SU-DHL-6 (cell line): ENCODE results near the gene TCAF1.

ENCODE experiments used
- H2AFZ ChIP-seq: fragments of 200-600 bp; sonication (generic); 2 replicates; pipeline ENCODE4 v1.6.1; 2014; ENCODE audit warnings: low read depth, mild to moderate bottlenecking, moderate library complexity, mixed read lengths, antibody characterized with exemption, low read length; ENCODE audit not compliant: severe bottlenecking
- H3F3A ChIP-seq: fragments of 200-600 bp; shearing (Covaris generic); 2 replicates; pipeline ENCODE4 v1.6.0; 2016; ENCODE audit warnings: antibody characterized with exemption, mild to moderate bottlenecking; ENCODE audit not compliant: insufficient read depth
- H3K27ac ChIP-seq: fragments of 200-600 bp; sonication (generic); 2 replicates; pipeline ENCODE4 v1.5.1; 2016; ENCODE audit warnings: low read depth, mild to moderate bottlenecking, low read length, moderate library complexity, mixed read lengths
- H3K27me3 ChIP-seq: fragments of 200-600 bp; sonication (generic), shearing (Covaris generic); 2 replicates; pipeline ENCODE4 v1.6.0; 2014; ENCODE audit warnings: mild to moderate bottlenecking, low read length
- H3K36me3 ChIP-seq: fragments of 200-600 bp; sonication (generic); 2 replicates; pipeline ENCODE4 v1.6.1; 2014; ENCODE audit warnings: mild to moderate bottlenecking, low read length, mixed read lengths
- H3K4me2 ChIP-seq: fragments of 300-600, 200-600 bp; shearing (Covaris generic), sonication (generic); 2 replicates; pipeline ENCODE4 v1.6.0; 2014; ENCODE audit warnings: low read length, low read depth, mild to moderate bottlenecking; ENCODE audit not compliant: poor library complexity, severe bottlenecking
- H3K4me3 ChIP-seq: fragments of 200-600 bp; sonication (generic); 2 replicates; pipeline ENCODE4 v1.5.1; 2014; ENCODE audit warnings: antibody characterized with exemption, low read length, mild to moderate bottlenecking, mixed read lengths; ENCODE audit not compliant: insufficient read depth, poor library complexity, severe bottlenecking
- H3K79me2 ChIP-seq: fragments of 200-600 bp; sonication (generic); 2 replicates; pipeline ENCODE4 v1.6.1; 2014; ENCODE audit warnings: mild to moderate bottlenecking, low read length, moderate library complexity; ENCODE audit not compliant: insufficient read depth
- H3K9ac ChIP-seq: fragments of 200-600 bp; sonication (generic); 2 replicates; pipeline ENCODE4 v1.7.0; 2014; ENCODE audit warnings: mild to moderate bottlenecking, low read length
- H3K9me2 ChIP-seq: fragments of 200-600 bp; sonication (generic); replicated peaks from 2 replicates; pipeline ENCODE4 v1.6.1; 2014; ENCODE audit warnings: low read length; ENCODE audit not compliant: insufficient read depth
- H3K9me3 ChIP-seq: fragments of 200-600 bp; sonication (generic); 2 replicates; pipeline ENCODE4 v1.6.1; 2014; ENCODE audit warnings: low read length, mixed read lengths; ENCODE audit not compliant: insufficient read depth
- H4K20me1 ChIP-seq: fragments of 200-600 bp; sonication (generic); 2 replicates; pipeline ENCODE4 v1.6.1; 2014; ENCODE audit warnings: low read depth, mild to moderate bottlenecking, antibody characterized with exemption, low read length, moderate library complexity, mixed read lengths
- EZH2phosphoT487 ChIP-seq: fragments of 200-600 bp; sonication (generic), shearing (Covaris generic); conservative IDR thresholded peaks from 2 replicates; pipeline ENCODE4 v1.6.1; 2018; ENCODE audit warnings: mild to moderate bottlenecking, antibody characterized with exemption, low read length, moderate library complexity, mixed read lengths
- TF ChIP-seq, protein P1 (sequence below): fragments of 200-600 bp; sonication (generic); IDR thresholded peaks from one replicate; pipeline ENCODE4 v1.5.1; 2017; ENCODE audit warnings: antibody characterized with exemption, mild to moderate bottlenecking, low read length, moderate library complexity; ENCODE audit not compliant: insufficient read depth, poor library complexity, severe bottlenecking

Gene TCAF1

DNA sequence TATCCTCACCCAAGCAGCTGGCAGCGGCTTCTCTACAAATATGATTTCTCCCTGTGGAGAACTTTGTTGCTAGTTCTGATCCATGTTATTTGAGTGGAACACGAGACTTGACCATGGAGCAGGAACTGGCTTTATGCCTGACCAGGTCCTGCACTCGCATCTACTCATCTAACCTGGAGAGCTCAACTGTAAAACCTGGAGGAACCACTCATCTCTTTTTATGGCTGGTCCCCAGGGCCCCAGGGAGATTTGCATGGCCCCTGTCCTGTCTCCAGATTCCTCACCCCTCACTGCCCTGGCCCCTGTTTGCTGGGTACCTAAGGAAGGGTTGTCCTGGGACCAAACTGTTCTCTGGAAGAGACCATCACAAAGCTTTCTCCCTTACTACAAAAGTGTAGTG is 16.0 kb downstream of the TCAF1 start:
- H3K36me3 ChIP-seq, result no peaks in the 10 kb centered on the region
- TF ChIP-seq EZH2phosphoT487, result no peak
- TF ChIP-seq, protein P1, sequence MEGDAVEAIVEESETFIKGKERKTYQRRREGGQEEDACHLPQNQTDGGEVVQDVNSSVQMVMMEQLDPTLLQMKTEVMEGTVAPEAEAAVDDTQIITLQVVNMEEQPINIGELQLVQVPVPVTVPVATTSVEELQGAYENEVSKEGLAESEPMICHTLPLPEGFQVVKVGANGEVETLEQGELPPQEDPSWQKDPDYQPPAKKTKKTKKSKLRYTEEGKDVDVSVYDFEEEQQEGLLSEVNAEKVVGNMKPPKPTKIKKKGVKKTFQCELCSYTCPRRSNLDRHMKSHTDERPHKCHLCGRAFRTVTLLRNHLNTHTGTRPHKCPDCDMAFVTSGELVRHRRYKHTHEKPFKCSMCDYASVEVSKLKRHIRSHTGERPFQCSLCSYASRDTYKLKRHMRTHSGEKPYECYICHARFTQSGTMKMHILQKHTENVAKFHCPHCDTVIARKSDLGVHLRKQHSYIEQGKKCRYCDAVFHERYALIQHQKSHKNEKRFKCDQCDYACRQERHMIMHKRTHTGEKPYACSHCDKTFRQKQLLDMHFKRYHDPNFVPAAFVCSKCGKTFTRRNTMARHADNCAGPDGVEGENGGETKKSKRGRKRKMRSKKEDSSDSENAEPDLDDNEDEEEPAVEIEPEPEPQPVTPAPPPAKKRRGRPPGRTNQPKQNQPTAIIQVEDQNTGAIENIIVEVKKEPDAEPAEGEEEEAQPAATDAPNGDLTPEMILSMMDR, result no peak
- H3K27me3 ChIP-seq, result no peaks in the 10 kb centered on the region
- H3K4me2 ChIP-seq, result no peak overlapping the region
- H3K79me2 ChIP-seq, result no peaks in the 10 kb centered on the region
- no peak overlapping the region for H3K27ac ChIP-seq
- no peaks in the 10 kb centered on the region for H4K20me1 ChIP-seq
- H3K9me2 ChIP-seq, result no peaks in the 10 kb centered on the region
- H3K4me3 ChIP-seq, result no peak overlapping the region
- H2AFZ ChIP-seq, result no peak overlapping the region
- no peaks in the 10 kb centered on the region for H3K9me3 ChIP-seq
- H3F3A ChIP-seq, result no peaks in the 10 kb centered on the region
- H3K9ac ChIP-seq, result no peak overlapping the region

DNA sequence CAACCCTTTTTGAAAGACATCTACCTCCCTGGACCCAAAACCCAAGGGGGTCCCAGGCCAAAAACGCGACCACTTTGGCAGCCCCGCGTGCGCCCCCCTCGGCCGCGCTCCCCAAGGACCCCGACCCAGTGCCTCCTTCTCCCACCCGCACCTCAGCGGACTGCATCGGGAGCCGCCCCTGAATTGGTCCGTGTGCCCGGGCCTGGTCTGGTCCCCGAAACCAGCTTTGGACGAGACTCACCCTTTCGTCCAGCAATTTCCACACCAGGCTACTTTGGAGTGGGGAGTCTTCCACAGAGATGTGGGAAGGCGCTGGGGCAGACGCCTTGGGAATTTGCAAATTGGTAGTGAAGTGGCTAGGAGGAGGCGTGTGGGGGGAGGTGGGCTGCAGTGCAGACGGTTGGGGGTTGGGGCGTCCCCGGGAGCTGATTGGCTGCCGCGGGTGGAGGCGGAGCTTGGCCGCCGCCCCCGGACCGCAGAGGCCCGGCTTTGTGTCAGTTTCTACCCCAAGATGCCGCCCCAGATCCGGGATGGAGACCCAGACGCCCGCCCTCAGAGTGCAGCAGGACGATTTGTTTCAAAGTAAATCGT is 16.9 kb downstream of the TCAF1 start:
- Histone ChIP-seq H3K4me2 (no peak overlapping the region), H3K27me3 (no peaks in the 10 kb centered on the region), H3K36me3 (no peaks in the 10 kb centered on the region), H3K27ac (no peak overlapping the region), H3K9ac (no peak overlapping the region), H3K9me2 (no peaks in the 10 kb centered on the region), H4K20me1 (no peaks in the 10 kb centered on the region), H3K79me2 (no peaks in the 10 kb centered on the region), H3K4me3 (no peak overlapping the region), H3F3A (no peaks in the 10 kb centered on the region), H3K9me3 (no peaks in the 10 kb centered on the region), H2AFZ (no peak overlapping the region)
- TF ChIP-seq, protein P1, result no peak
- no peak for TF ChIP-seq EZH2phosphoT487

DNA sequence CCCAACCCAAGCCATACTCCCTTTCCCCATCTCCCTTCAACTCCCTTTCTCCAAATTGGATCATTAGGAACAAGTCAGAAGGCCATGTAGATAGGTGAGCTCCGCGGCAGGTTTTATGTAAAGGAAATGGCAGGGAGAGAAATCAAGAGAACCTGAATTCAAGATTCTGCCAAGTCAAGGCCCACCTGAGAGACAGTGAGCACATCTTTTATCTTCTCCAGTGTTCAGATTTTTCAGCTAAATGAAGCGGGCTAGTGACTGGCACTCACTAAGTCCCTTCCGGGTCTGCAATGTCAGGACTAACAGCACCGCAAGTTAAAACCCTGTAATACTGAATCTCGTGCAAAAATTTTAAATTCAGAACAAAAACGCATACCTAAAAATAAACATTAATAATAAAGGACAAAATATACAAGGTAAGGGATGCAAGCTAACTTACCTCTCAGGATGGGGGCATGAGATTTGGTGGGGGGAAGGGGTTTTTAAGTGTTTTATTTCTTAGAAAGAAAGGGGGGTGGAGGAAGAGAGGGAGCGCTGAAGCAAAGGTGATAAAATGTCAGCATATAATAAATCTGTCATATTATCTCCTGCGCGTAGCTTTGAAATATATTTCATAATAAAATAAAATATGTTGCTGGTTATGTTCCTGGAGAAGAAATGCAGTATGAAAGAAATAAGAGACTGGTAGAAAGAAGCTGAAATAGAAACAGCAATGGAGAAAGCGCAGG is 17.6 kb downstream of the TCAF1 start:
- Histone ChIP-seq H3K9ac (no peak overlapping the region), H3K36me3 (no peaks in the 10 kb centered on the region), H3K9me3 (no peaks in the 10 kb centered on the region), H3K79me2 (no peaks in the 10 kb centered on the region), H3K9me2 (no peaks in the 10 kb centered on the region), H3F3A (no peaks in the 10 kb centered on the region), H3K27me3 (no peaks in the 10 kb centered on the region), H3K27ac (no peak overlapping the region), H3K4me3 (no peak overlapping the region), H4K20me1 (no peaks in the 10 kb centered on the region), H3K4me2 (no peak overlapping the region), H2AFZ (no peak overlapping the region)
- TF ChIP-seq, protein P1, result no peak
- no peak for TF ChIP-seq EZH2phosphoT487
